HepG2 (cell line): ENCODE results near the gene MYL6.

ENCODE experiments used
- ESRRA ChIP-seq: sonication (generic); formaldehyde crosslinking; IDR thresholded peaks from 2 replicates; pipeline ENCODE4 v1.5.1; 2020; ENCODE audit warnings: mild to moderate bottlenecking, low read depth, missing genetic modification reagents
- FOXC1 ChIP-seq: sonication (generic); formaldehyde crosslinking; IDR thresholded peaks from 2 replicates; pipeline ENCODE4 v1.8.0; 2022; ENCODE audit warnings: mild to moderate bottlenecking, missing genetic modification reagents, borderline replicate concordance
- MLLT10 ChIP-seq: sonication (generic); formaldehyde crosslinking; IDR thresholded peaks from 2 replicates; pipeline ENCODE4 v1.4.0; 2020; ENCODE audit warnings: missing genetic modification reagents
- NR2F1 ChIP-seq, 2 experiments: fragments of 450-650 bp in 1 of 2; formaldehyde crosslinking in 1 of 2; IDR thresholded peaks; 2 replicates each; pipeline versions ENCODE4 v1.5.0 to v1.6.1; 2016 to 2020; ENCODE audit warnings: mild to moderate bottlenecking in 1 of 2, missing compliant biosample characterization in 1 of 2, missing genetic modification reagents in 1 of 2, moderate library complexity in 1 of 2
- RFX5 ChIP-seq: IDR thresholded peaks from 2 replicates; pipeline ENCODE4 v1.6.1; 2011; ENCODE audit warnings: low read depth, low read length, improper control_type of control experiment

GRCh38 chr12:56159482-56160192 is 1.5 kb downstream of the MYL6 start:
- TF ChIP-seq ESRRA (CRISPR knock-in tag) (no peak), NR2F1 (CRISPR knock-in tag; IDR thresholded peaks at IDR 0.05) (no peak), RFX5 (no peak), MLLT10 (CRISPR knock-in tag) (no peak), FOXC1 (CRISPR knock-in tag) (no peak)
